Calu3 (cell line): ENCODE results near the gene SLC35F1. TPM values are rescaled to one million over a fixed set of nuclear protein-coding genes. Genes with fewer than 3 reads are reported as not detected.

Experiments
- BruUV-seq: library from RNA; stranded (reverse); fragments of 400-500 nt; replicated peaks from 2 replicates; lab custom pipeline; 2021; lab: Mats Ljungman, UMichigan
- CTCF ChIA-PET: fragments of 300-600 bp; sonication (Branson Sonifier 250); formaldehyde crosslinking; loops from one replicate; lab custom pipeline; 2022; ENCODE audit warnings: antibody characterized with exemption; lab: Charles Lee
- DNase-seq: peaks from one replicate; pipeline ENCODE4 v3.0.0; 2022
- H3K27ac Mint-ChIP-seq: one replicate; pipeline ENCODE4 v1.8.0; 2022; ENCODE audit warnings: mixed read lengths; ENCODE audit not compliant: unreplicated experiment
- H3K27me3 Mint-ChIP-seq: one replicate; pipeline ENCODE4 v1.8.0; 2022; ENCODE audit warnings: mixed read lengths; ENCODE audit not compliant: unreplicated experiment
- H3K36me3 Mint-ChIP-seq: one replicate; pipeline ENCODE4 v1.8.0; 2022; ENCODE audit warnings: mild to moderate bottlenecking, moderate library complexity, mixed read lengths; ENCODE audit not compliant: insufficient read depth, unreplicated experiment
- H3K4me1 Mint-ChIP-seq: one replicate; pipeline ENCODE4 v1.8.0; 2022; ENCODE audit warnings: mild to moderate bottlenecking, low read depth, mixed read lengths; ENCODE audit not compliant: unreplicated experiment
- H3K4me3 Mint-ChIP-seq: one replicate; pipeline ENCODE4 v1.8.0; 2022; ENCODE audit warnings: mild to moderate bottlenecking, low read depth, moderate library complexity, mixed read lengths; ENCODE audit not compliant: unreplicated experiment
- H3K9me3 Mint-ChIP-seq: one replicate; pipeline ENCODE4 v1.8.0; 2022; ENCODE audit warnings: low read depth, mixed read lengths; ENCODE audit not compliant: unreplicated experiment
- CTCF ChIP-seq: fragments of 200-600 bp; IDR thresholded peaks from one replicate; pipeline ENCODE4 v1.8.0; 2022; ENCODE audit warnings: antibody characterized with exemption; ENCODE audit not compliant: unreplicated experiment
- intact Hi-C: fragments of 100-400 bp; cut with micrococcal nuclease; formaldehyde crosslinking; loops from one replicate; pipeline ENCODE4 v1.10.0; 2022; ENCODE audit not compliant: unreplicated experiment
- total RNA-seq: library from RNA; stranded (reverse); gene quantifications from 2 replicates; pipeline ENCODE4 v1.2.3, GENCODE V29; 2022

The SLC35F1 gene
- total RNA-seq, 1 experiment from 2014 or later: not detected

DNA sequence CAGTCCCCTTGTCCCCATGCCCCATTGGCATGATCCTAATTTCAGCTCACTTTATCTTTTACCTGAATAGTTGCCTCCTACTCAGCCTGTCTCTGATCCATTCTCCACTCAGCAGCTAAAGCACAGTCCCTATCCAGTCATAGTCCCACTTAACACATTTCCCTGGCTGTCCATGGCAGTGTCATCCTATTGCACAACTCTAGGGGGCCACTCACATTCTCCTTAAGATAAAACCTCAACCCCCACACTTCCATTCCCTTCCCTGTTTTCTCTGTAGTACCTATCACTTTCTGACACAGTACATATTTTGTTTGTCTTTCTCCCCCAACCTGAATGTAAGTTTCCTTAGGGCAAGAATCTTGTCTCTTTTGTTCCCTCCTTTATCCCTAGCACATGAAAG, 420.2 kb downstream of the SLC35F1 start:
- DNase-seq: no peak
- Mint-ChIP-seq H3K27me3 (no peaks in the 10 kb centered on the region), H3K36me3 (no peaks in the 10 kb centered on the region), H3K4me3 (no peak overlapping the region), H3K4me1 (peaks cover 23% of the 10 kb centered on the region), H3K27ac (no peak overlapping the region), H3K9me3 (peaks cover 8% of the 10 kb centered on the region)
- CTCF ChIA-PET: no interaction called here
- TF ChIP-seq CTCF: no peak
- BruUV-seq: no TSS peak
- intact Hi-C loops: no loop called here

GRCh38 chr6:118333772-118334171, 426.7 kb downstream of the SLC35F1 start:
- H3K27me3 Mint-ChIP-seq: no peaks in the 10 kb centered on the region
- no TSS peak for BruUV-seq
- H3K27ac Mint-ChIP-seq: no peak overlapping the region
- no peak overlapping the region for H3K4me3 Mint-ChIP-seq
- no peaks in the 10 kb centered on the region for H3K36me3 Mint-ChIP-seq
- DNase-seq: no peak
- H3K4me1 Mint-ChIP-seq: no peaks in the 10 kb centered on the region
- no peak for TF ChIP-seq CTCF
- CTCF ChIA-PET: no interaction called here
- peaks cover 2% of the 10 kb centered on the region for H3K9me3 Mint-ChIP-seq
- intact Hi-C loops: no loop called here

DNA sequence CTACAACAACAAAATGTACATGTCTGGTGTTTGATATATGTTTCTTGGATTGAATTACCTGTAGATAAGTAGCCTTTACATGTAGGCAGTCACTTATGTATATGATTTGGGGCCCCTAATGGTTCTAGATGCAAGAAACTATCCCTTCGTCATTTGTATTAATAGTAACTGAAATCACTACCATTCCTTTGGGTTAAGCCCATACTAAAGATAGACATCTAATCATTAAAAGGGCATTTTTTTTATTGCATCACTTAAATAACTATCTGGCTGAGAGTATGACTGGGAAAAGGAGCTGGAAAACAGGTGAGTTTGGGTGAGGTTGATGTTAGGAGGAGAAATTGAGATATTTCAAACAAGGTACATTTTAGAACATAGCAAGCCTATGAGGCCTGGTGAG, 427.6 kb downstream of the SLC35F1 start:
- no peaks in the 10 kb centered on the region for H3K36me3 Mint-ChIP-seq
- H3K9me3 Mint-ChIP-seq: peaks cover 2% of the 10 kb centered on the region
- BruUV-seq: no TSS peak
- H3K27me3 Mint-ChIP-seq: no peaks in the 10 kb centered on the region
- TF ChIP-seq CTCF: no peak
- CTCF ChIA-PET: no interaction called here
- no peak overlapping the region for H3K4me3 Mint-ChIP-seq
- intact Hi-C loops: no loop called here
- no peak for DNase-seq
- no peak overlapping the region for H3K27ac Mint-ChIP-seq
- no peaks in the 10 kb centered on the region for H3K4me1 Mint-ChIP-seq

DNA sequence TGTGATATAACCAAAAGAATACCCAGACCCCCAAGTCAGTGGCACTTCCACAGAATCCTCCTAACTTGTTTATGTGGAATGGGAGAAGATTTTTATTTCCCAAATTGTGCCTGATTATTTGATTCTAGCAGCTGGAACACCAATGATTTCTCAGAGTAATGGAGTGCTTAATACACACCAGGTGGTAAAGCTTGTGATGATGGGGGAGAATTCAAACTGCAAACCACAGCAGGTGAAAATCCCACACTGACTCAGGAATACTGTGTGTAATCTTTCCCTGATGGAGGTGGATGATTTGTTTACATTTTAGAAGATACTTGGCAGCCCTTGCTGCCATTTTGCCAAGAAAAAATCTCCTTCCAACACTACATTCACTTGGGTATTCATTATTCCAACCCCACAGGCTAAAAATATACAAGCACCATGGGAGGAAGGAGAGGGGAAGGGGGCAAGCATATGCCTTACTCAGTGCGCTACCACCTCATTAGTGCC, 428.3 kb downstream of the SLC35F1 start:
- Mint-ChIP-seq H3K9me3 (peaks cover 2% of the 10 kb centered on the region), H3K27me3 (no peaks in the 10 kb centered on the region), H3K27ac (no peak overlapping the region), H3K4me3 (no peak overlapping the region), H3K36me3 (no peaks in the 10 kb centered on the region), H3K4me1 (no peaks in the 10 kb centered on the region)
- intact Hi-C loops: no loop called here
- TF ChIP-seq CTCF: no peak
- no peak for DNase-seq
- CTCF ChIA-PET: no interaction called here
- BruUV-seq: no TSS peak
